NK-92 (cell line): ENCODE results near the gene FAM98C.
"Not testable (repeated sequence)": the region's sequence is repeated elsewhere in the genome, so short reads cannot be mapped to it uniquely, and the experiment has no call there.

Experiments used
- DNase-seq: peaks from one replicate; lab custom pipeline; 2025; ENCODE audit not compliant: unreplicated experiment; lab: John Stamatoyannopoulos, UW

The FAM98C gene

DNA sequence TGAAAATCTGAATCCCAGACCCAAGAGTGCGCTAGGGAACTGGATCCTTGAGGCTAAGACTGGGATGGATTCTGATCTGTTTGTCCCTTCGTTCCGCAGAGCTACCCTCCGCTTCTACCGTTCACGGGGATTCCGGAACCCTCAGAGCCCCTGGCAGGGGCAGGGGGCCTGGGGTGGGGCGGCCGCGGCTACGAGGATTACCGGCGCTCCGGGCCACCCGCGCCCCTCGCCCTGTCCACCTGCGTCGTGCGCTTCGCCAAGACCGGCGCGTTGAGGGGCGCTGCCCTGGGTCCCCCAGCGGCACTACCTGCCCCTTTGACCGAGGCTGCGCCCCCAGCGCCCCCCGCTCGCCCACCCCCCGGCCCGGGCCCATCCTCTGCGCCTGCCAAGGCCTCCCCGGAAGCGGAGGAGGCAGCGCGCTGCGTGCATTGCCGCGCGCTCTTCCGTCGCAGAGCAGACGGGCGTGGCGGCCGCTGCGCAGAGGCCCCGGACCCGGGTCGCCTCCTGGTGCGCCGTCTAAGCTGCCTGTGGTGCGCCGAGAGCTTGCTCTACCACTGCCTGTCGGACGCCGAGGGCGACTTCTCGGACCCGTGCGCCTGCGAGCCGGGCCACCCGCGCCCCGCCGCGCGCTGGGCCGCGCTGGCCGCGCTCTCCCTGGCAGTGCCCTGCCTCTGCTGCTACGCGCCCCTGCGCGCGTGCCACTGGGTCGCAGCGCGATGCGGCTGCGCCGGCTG lies 7.3 kb upstream of the FAM98C start:
- no peak for DNase-seq

DNA sequence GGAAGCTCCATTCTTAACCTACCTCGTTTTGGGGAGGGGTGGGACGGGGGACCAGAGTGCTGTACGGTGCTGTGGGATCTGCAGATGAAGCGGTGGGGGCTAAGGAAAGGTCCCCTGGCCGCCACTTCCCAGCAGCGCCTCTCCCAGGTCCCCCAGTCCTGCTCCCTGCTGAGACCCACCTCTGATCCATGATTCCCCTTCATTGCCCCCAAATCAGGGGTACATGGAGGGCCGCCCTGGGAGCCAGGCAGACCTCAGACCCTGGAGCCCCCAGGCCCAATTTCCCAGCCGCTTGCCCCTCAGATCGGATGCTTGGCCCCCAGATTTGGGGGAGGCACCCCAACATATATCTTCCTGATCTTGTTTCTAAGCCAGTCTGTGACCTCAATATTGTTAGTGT lies 3.8 kb upstream of the FAM98C start:
- DNase-seq: no peak

DNA sequence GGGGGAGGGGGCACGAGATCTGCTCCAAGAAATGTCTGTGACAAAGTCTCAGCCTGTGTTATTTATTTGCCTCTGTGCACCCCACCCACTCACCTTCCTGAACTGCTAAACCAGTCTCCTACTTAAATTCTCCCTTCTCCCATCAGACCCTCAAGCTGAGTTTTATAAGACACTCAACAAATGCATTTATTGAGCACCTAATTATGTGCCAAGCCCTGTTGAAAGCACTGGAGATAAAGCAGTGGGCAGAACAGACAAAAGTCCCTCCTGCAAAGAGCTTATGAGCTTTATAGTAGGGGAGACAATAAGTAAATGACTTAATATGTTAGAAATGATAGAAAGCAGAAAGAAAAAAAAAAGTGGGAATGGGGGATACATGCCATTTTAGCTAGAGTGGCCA lies 3.4 kb upstream of the FAM98C start:
- DNase-seq: no peak

DNA sequence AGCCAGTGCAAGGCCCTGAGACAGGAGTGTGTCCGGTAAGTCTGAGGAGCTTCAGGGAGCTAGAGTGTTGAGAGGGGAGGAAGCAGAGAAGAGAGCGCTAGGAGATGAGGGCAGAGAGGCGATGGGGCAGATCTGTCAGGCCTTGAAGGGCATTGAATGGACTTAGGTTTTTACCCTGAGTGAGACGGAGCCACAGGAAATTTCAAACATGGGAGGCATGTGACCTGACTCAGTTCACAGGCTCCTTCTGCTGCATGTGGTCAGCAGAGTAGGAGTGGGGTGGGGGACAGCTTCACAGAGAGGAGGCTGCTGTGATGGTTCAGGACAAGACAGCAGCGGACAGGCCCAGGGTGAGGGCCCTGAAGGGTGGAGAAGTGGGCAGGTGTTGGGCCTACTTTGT lies 2.5 kb upstream of the FAM98C start:
- DNase-seq: no peak

DNA sequence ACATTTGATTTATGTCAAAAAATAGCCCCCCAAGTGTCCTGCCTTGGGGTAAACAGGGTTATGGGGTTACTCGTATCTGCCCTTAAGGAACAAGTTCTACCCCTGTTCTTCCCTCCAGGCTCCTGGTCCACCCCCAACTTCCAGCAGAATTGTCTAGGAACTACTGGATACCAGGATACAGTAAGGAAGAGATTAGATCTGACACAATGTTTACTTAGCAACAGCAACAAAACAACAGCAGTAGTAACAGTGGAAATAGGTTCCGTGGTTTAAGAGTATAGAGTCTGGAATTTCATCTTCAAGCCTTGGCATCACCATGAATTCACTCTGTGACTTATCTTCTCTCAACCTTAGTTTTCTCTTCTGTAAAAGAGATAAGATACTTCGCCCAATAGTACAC lies 1.7 kb upstream of the FAM98C start:
- DNase-seq: no peak

DNA sequence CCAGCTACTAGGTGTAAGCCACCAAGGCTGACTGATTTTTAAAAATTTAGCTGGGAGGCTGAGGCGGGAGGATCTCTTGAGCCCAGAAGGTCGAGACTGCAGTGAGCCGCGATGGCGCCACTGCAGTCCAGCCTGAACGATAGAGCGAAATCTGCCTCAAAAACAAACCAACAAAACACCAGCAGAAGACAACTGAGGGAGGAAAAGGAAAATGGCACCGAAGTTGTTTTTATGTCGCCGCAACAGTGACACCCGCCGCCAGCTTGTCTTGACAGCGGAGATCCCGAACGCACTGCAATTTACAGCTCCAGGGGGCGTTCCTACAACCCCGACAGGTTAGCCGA lies 298 bp upstream of the FAM98C start:
- DNase-seq: no peak

DNA sequence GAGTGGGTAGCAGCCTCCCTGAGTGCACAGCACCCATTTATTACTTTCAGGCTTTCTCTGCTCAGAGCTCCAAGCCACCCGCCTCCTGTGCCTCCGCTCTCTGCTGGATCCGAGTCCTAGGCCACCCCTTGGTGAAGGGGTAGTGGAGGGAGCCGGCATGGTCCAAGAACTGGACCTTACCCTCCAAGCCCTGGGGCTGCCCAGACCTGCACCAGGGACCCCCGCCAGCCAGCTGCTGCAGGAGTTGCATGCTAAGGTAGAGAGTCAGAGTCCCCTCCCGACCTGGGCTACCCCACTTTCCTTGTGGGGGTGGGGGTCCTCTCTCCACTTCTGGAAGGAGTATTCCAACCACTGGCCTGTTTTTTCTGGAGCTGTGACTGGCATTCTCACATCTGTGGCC lies 2.0 kb downstream of the FAM98C start:
- DNase-seq: no peak

DNA sequence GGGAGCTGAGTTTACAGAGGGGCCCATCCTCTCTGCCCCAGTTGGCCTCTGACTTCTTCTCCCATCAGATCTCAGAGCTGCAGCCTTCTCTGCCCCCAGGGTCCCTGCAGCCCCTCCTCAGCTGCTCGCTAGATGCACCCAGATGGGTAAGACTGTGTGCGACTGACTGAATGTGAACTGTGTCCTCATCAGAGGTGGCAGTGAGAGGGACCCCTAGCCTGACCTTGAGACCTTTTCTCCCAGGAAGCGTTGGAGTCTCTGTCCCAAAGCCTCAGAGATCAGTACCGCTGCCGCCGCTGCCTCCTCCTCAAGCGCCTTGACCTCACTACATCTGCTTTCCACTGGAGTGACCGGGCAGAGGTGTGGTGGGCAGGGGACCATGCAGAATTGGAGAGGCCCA lies 2.4 kb downstream of the FAM98C start:
- no peak for DNase-seq

DNA sequence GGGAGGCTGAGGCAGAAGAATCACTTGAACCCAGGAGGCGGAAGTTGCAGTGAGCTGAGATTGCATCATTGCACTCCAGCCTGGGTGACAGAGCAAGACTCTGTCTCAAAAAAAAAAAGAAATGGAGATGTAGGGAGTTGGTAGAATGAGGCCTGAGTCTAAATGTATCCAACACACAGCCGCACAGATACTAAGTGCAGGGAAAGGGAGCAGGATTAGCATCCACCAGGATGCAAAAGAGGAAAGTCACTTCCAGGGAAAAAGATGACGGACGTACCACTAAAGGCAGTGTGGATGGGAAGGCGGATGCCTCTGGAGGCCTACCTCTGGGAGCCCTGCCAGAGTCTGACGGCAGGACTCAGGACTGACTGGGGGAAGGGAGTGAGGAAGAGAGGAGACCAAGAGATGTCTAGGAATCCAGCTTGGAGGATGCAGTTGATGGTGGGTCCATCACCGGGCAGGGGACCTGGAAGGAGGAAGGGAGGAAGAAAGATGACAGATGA lies 6.8 kb downstream of the FAM98C start:
- DNase-seq: no peak

DNA sequence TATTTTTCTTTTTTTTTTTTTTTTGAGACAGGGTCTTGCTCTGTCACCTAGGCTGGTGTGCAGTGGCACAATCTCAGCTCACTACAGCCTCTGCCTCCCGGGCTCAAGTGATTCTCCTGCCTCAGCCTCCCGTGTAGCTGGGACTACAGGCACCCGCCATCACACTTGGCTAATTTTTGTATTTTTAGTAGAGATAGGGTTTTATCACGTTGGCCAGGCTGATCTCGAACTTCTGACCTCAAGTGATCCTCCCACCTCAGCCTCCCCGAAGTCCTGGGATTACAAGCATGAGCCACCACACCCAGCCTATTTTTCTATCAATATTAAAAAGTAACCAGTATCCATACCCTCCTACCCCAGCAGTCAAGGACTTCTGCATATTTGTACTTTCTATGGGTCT lies 7.5 kb downstream of the FAM98C start:
- DNase-seq: not testable (repeated sequence)

DNA sequence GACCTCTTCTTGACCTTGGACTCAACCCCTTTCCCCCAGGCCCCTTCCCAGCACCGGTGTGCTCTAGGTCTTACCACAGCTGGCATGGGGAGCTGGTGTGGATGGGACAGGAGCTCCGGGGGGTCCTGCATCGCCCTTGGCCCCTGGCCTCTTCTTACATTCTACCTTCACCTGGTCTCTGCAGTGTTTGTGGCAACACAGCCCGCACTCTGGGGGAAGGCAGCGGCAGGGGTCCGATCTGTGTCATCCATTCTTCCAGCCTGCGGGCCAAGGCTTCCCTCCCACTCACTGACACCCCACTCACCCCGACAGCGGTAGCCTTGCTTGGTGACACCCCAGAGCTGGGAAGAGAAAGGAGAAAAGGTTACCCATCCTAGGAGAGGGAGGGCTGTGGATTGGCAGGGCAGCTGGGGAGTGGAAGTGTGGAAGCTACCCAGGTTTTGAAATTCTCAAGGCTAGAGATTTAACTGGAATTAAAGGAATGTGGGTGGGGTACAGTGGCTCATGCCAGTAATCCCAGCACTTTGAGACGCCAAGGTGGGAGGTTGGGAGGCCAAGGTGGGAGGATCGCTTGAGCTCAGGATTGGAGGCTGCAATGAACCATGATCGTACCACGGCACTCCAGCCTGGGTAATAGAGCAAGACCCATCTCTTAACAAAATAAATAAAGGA lies 8.3 kb downstream of the FAM98C start:
- DNase-seq: no peak

DNA sequence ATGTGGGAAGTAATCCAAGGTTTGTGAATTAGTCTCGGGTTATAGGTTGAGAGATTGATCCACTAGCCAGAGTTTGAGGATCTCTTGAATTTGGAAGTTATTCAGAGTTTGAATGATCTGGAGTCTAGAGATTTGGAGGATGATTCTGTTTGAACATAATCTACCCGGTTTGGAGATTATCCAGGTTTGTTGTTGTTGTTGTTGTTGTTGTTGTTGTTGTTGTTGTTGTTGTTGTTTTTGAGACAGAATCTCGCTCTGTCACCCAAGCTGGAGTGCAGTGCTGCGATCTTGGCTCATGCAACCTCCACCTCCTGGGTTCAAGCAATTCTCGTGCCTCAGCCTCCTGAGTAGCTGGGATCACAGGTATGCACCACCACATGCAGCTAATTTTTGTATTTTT lies 9.0 kb downstream of the FAM98C start:
- DNase-seq: not testable (repeated sequence)

DNA sequence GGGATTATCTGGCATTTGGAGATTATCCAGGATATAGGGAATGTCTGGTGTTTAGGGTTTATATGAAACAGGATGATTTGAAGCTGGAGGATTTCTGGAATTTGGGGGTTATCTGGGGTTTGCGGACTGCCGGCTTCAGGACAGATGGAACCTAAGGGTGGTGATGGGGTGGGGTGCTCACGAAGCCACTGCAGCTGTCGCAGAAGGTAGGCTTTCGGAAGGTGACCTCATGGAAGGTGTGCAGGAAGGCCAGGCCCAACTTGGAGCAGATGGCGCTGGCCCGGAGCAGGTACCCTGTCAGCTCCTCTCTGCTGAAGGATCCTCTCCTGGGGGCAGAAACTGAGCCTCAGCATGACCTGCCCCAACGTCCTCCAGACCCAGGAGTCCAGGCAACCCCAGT lies 9.6 kb downstream of the FAM98C start:
- no peak for DNase-seq

DNA sequence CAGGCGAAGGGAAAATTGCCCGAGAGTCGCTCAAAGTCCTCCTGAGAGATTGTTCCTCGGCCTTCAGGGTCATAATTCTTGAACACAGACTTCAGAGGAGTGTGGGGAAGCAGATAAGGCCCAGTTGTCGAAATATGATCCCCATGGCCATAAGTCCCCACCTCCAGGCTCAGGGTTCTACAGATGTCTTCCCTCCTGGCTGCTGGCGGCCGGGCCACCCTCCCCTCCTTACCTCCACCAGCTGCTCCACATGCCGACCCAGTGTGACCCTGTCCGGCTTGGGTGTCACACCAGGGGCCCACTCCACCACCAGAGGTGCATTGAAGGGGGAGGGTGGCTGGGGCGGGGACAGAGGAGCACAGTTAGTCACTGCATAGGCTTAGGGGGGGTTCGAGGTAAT lies 10.1 kb downstream of the FAM98C start:
- no peak for DNase-seq

DNA sequence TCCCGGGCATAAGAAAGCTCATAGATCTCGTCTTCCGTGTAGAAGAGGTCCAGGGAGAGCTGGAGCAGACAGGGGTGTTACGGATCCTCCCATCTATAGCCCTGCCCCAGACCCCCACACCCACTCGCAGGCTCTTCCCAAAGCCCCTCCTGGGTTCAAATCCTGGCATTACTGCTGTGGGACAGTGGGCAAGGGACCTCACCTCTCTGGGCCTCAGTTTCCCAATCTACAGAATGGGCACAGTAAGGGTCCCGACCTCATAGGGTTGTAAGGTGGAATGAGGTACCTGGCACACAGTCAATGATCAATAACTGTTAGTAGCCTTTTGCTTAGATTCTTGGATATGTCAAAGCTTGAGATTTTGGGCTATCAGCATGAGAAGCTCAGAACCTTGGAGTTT lies 10.5 kb downstream of the FAM98C start:
- DNase-seq: no peak

DNA sequence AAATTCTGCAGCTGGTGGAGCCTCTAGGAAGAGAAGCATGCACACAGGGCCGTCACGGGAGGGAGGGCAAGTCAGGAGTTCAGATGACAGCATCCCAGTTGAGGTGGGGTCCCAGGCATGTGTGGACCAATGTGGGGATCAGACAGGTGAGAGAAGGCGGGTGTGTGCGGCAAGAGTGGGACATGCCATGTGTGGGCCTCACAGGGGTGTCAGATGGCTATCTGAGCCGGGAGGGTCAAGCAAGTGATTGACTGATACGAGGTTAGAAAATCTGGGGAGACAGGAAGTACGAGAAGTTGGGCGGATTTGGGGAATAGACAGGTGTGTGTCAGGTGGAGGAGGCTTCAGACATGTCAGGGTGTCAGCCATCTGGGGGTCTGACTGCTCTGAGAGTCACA lies 14.3 kb downstream of the FAM98C start:
- no peak for DNase-seq

DNA sequence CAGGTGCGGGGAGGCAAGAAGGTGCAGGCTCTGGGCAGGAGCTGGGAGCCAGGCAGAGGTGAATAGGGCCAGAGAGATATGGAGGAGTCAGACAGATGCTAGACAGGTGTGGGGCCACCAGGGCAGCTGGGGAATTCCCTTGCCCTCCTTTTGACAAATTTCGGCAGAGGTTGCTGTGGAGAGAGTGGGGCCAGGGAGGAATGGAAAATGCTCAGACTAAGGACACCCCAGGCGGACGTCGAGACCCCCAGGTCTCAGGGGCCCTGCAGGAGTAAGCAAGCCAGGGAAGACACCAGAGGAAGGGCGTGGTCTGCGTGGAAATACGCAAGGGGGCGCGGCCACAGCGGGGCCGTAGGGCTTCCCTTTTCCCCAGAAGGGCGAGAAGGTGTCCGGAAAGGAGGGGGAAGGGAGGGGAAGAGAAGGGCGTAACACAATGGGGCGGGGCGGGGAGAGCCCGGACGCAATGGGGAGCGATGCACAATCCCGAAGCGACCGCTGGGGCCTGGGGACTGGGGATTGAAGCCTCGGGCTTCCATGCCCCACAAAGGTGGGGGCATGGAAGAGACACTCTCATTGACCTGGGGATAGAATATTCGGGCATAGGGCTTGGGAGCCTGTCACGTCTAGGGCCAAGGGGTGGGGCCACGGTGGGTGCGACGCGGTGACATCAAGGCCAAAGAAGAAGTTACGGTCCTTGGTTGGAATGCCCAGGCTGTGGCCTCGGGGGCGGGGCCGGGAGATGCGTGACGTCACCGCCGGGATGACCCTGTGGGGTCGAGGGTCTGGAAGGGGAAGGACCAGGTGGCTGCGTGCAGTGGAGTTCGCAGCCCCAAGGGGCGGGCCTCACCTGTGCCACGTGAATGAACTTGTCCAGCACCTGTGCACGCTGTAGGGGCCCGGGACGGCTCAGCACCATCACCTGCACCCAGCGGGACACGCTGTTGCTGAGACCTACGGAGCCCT lies 14.9 kb downstream of the FAM98C start:
- DNase-seq: no peak

DNA sequence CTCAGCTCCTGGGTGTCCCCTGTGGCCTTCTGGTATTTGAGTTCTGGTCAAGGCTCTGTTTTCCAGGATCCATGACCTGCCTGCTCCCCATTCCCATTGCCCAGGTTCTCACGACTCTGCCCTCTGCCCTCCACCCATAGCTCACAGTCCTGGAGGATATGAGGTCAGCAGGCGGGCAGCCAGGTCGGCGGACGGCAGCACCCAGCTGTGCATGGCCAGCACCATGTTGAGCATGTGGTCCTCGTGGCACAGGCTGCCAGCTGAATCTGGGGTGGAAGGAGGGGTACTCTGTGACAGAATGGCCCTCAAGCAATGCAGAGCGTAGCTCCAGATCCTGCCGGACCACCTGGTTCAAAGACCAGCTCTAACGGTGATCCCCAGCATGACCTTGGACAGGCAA lies 18.0 kb downstream of the FAM98C start:
- DNase-seq: no peak

DNA sequence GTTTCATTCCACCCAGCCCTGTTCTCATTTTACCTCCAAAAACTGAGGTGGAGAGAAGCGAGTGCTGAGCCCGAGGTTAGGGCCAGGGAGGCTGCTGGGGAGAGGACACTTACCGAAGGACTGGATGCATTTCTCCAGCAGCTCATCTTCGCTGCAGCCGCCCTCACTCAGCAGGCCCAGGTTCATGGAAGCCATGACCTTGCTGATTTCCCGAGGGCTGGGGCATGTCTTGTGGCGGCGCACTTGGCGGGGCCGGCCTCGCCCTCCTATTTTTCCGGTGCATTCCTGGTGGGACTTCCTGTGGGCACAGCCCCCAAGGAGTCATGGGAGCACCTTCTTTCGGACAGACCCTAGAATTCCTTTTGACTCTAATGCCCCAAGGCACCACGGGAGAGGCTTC lies 19.0 kb downstream of the FAM98C start:
- DNase-seq: no peak

DNA sequence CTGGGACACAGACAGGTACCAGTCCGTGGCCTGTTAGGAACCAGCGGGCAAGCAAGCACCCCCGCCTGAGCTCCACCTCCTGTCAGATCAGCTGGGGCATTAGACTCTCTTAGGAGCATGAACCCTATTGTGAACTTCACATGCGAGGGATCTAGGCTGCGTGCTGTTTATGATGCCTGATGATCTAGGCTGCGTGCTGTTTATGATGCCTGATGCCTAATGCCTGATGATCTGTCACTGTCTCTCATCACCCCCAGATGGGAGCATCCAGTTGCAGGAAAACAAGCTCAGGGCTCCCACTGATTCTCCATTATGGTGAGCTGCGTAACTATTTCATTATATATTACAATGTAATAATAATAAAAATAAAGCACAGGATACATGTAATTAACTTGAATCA lies 19.5 kb downstream of the FAM98C start:
- DNase-seq: no peak

DNA sequence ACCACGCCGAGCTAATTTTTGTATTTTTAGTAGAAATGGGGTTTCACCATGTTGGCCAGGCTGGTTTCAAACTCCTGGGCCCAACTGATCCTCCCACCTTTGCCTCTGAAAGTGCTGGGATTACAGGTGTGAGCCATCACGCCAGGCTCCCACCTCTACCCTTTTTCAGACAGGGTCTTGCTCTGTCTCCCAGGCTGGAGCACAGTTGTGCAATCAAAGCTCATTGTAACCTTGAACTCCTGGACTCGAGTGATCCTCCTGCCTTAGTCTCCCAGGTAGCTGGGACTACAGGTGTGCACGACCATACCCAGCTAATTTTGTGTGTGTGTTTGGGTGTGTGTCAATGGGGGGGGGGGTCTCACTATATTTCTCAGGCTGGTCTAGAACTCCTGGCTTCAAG lies 21.4 kb downstream of the FAM98C start:
- no peak for DNase-seq
